ENCODE results near the gene GAS7. TPM values are rescaled to one million over a fixed set of nuclear protein-coding genes. Genes with fewer than 3 reads are reported as not detected.
"Not testable (repeated sequence)": the region's sequence is repeated elsewhere in the genome, so short reads cannot be mapped to it uniquely, and the experiment has no call there.

The GAS7 gene
- total and polyA plus RNA-seq, 4 donors: 1.2 to 136 (median 32.3) TPM

- Histone ChIP-seq H3K36me3 (ENCODE audit: control insufficient read depth in 1 of 2, insufficient read depth in 2 of 2, low read length in 1 of 2) (no peaks in the 10 kb centered on the region), H3K4me3 (ENCODE audit: low read length in 2 of 2) (no peak overlapping the region), H3K4me1 (ENCODE audit: control insufficient read depth in 1 of 2, insufficient read depth in 2 of 2, low read length in 2 of 2) (no peaks in the 10 kb centered on the region), H3K27me3 (ENCODE audit: control insufficient read depth in 1 of 2, insufficient read depth in 2 of 2, low read length in 1 of 2) (no peaks in the 10 kb centered on the region), H3K9me3 (ENCODE audit: control insufficient read depth, low read length) (no peaks in the 10 kb centered on the region), H3K27ac (ENCODE audit: low read depth in 1 of 2, low read length in 2 of 2) (no peak overlapping the region)
- WGBS, 2 donors: 49 to 69% methylated on average over 9 of the region's 9 CpGs
- intact Hi-C loops (cut with DNase I): no loop called here
- no peak for ATAC-seq (ENCODE audit: low FRiP score)
- peak in 1 of 2 donors; percentile 62 for DNase-seq
These were observed 178.4 kb downstream of the GAS7 start for GRCh38 chr17:10019941-10020451.

DNA sequence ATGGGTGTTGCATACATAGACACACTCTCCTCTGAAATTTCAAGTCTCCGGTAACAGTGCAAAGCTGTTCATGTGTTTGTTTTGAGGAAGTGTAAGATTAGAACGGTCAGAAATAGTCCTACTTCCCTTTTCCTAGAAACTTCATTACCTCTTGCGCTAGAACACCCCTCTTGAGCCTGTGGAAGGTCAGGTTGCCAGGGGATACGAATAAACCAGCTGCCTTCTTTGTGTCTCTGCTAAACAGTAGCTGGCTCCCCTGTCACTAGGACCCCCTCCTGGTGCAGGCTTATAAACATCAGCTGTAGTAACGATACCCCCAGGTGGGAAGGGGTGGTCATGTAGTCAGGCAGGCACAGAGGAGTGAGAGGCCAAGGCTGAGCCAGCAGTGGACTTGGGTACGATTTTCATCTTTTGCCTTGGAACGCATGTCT, 179.9 kb downstream of the GAS7 start:
- Histone ChIP-seq H3K9me3 (ENCODE audit: control insufficient read depth, low read length) (no peaks in the 10 kb centered on the region), H3K4me3 (ENCODE audit: low read length in 2 of 2) (no peak overlapping the region), H3K27ac (ENCODE audit: low read depth in 1 of 2, low read length in 2 of 2) (no peak overlapping the region), H3K27me3 (ENCODE audit: control insufficient read depth in 1 of 2, insufficient read depth in 2 of 2, low read length in 1 of 2) (no peaks in the 10 kb centered on the region), H3K36me3 (ENCODE audit: control insufficient read depth in 1 of 2, insufficient read depth in 2 of 2, low read length in 1 of 2) (no peaks in the 10 kb centered on the region), H3K4me1 (ENCODE audit: control insufficient read depth in 1 of 2, insufficient read depth in 2 of 2, low read length in 2 of 2) (no peaks in the 10 kb centered on the region)
- 45 to 74% methylated on average over 7 of the region's 7 CpGs for WGBS, 2 donors
- intact Hi-C loops (cut with DNase I): no loop called here
- ATAC-seq (ENCODE audit: low FRiP score) (peak; percentile 20), DNase-seq (no peak)

DNA sequence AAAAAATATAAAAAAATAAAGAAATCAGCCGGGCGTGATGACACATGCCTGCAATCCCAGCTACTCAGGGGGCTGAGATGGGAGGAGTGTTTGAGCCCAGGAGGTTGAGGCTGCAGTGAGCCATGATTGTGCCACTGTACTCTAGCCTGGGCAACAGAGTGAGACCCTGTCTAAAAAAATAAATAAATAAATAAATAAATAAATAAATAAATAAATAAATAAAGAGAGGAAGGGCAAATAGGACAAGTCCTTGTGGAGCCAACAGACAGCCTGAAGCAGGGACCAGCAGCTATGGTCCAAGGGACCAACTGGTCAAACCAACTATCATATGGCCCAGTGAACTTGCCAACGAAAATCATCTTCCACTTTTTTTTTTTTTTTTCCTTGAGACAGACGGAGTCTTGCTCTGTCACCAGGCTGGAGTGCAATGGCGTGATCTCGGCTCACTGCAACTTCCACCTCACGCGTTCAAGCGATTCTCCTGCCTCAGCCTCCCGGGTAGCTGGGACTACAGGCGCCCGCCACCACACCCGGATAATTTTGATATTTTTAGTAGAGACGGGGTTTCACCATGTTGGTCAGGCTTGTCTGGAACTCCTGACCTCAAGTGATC, 181.3 kb downstream of the GAS7 start:
- ATAC-seq (ENCODE audit: low FRiP score); intact Hi-C loops (cut with DNase I); H3K9me3 ChIP-seq (ENCODE audit: control insufficient read depth, low read length); H3K4me1 ChIP-seq (ENCODE audit: control insufficient read depth in 1 of 2, insufficient read depth in 2 of 2, low read length in 2 of 2); H3K4me3 ChIP-seq (ENCODE audit: low read length in 2 of 2); H3K36me3 ChIP-seq (ENCODE audit: control insufficient read depth in 1 of 2, insufficient read depth in 2 of 2, low read length in 1 of 2); H3K27ac ChIP-seq (ENCODE audit: low read depth in 1 of 2, low read length in 2 of 2); H3K27me3 ChIP-seq (ENCODE audit: control insufficient read depth in 1 of 2, insufficient read depth in 2 of 2, low read length in 1 of 2): not testable (repeated sequence)
- WGBS, 2 donors: 93 to 94% methylated on average over 14 of the region's 14 CpGs
- DNase-seq: peak in 1 of 2 donors; percentile 65

GRCh38 chr17:10013365-10014112, 184.9 kb downstream of the GAS7 start:
- no peaks in the 10 kb centered on the region for H3K4me1 ChIP-seq (ENCODE audit: control insufficient read depth in 1 of 2, insufficient read depth in 2 of 2, low read length in 2 of 2)
- H3K27me3 ChIP-seq (ENCODE audit: control insufficient read depth in 1 of 2, insufficient read depth in 2 of 2, low read length in 1 of 2): no peaks in the 10 kb centered on the region
- no peak overlapping the region for H3K27ac ChIP-seq (ENCODE audit: low read depth in 1 of 2, low read length in 2 of 2)
- 84 to 88% methylated on average over 9 of the region's 9 CpGs for WGBS, 2 donors
- no peak for ATAC-seq (ENCODE audit: low FRiP score)
- intact Hi-C loops (cut with DNase I): no loop called here
- no peak overlapping the region for H3K4me3 ChIP-seq (ENCODE audit: low read length in 2 of 2)
- H3K36me3 ChIP-seq (ENCODE audit: control insufficient read depth in 1 of 2, insufficient read depth in 2 of 2, low read length in 1 of 2): no peaks in the 10 kb centered on the region
- no peak for DNase-seq
- no peaks in the 10 kb centered on the region for H3K9me3 ChIP-seq (ENCODE audit: control insufficient read depth, low read length)

DNA sequence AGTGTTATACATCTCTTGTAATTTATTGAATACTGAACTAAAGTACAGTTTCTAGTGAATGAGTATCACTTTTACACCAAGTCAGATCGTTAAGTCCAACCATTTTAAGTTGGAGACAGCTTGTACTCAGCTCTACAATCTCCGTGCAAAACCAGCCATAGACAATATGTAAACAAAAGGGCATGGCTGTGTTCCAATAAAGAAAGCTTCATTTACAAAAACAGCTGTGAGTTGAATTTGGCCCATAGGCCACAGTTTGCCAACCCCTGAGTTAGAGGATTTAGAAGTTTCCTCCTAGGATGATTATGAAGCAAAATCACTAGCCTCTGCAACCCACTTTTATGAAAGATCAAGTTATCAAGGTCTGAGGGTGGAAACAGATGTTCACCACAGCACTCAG, 187.7 kb downstream of the GAS7 start:
- Histone ChIP-seq H3K4me1 (ENCODE audit: control insufficient read depth in 1 of 2, insufficient read depth in 2 of 2, low read length in 2 of 2) (no peaks in the 10 kb centered on the region), H3K36me3 (ENCODE audit: control insufficient read depth in 1 of 2, insufficient read depth in 2 of 2, low read length in 1 of 2) (no peaks in the 10 kb centered on the region), H3K4me3 (ENCODE audit: low read length in 2 of 2) (no peak overlapping the region), H3K27me3 (ENCODE audit: control insufficient read depth in 1 of 2, insufficient read depth in 2 of 2, low read length in 1 of 2) (no peaks in the 10 kb centered on the region), H3K27ac (ENCODE audit: low read depth in 1 of 2, low read length in 2 of 2) (no peak overlapping the region), H3K9me3 (ENCODE audit: control insufficient read depth, low read length) (no peaks in the 10 kb centered on the region)
- WGBS, 2 donors: 9 to 19% methylated on average over 2 of the region's 2 CpGs
- intact Hi-C loops (cut with DNase I): no loop called here
- no peak for DNase-seq
- no peak for ATAC-seq (ENCODE audit: low FRiP score)

DNA sequence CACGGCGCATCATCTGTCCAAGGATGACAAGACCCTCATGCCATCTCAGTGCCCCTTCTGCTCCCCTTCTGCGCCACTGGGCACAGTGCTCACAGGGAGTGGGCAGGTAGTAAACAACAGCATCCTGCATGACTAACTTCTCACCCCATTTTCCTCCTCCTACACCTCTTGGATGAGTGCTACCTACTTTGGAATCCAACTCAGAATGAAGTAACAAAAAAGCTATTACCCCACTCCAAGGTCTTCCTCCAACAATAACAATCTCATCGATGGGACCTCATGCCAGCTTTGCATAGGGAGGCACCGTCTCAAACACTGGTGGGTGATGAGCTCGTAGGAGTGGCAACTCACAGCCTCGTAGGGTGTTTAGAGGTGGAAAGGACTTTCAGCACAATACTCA, 194.7 kb downstream of the GAS7 start:
- DNase-seq: no peak
- Histone ChIP-seq H3K36me3 (ENCODE audit: control insufficient read depth in 1 of 2, insufficient read depth in 2 of 2, low read length in 1 of 2) (no peaks in the 10 kb centered on the region), H3K9me3 (ENCODE audit: control insufficient read depth, low read length) (no peaks in the 10 kb centered on the region), H3K27ac (ENCODE audit: low read depth in 1 of 2, low read length in 2 of 2) (no peak overlapping the region), H3K27me3 (ENCODE audit: control insufficient read depth in 1 of 2, insufficient read depth in 2 of 2, low read length in 1 of 2) (no peaks in the 10 kb centered on the region), H3K4me3 (ENCODE audit: low read length in 2 of 2) (no peak overlapping the region), H3K4me1 (ENCODE audit: control insufficient read depth in 1 of 2, insufficient read depth in 2 of 2, low read length in 2 of 2) (no peaks in the 10 kb centered on the region)
- WGBS, 2 donors: 46 to 62% methylated on average over 7 of the region's 7 CpGs
- intact Hi-C loops (cut with DNase I): no loop called here
- no peak for ATAC-seq (ENCODE audit: low FRiP score)

GRCh38 chr17:10002567-10003360, 195.6 kb downstream of the GAS7 start:
- H3K27ac ChIP-seq (ENCODE audit: low read depth in 1 of 2, low read length in 2 of 2); H3K36me3 ChIP-seq (ENCODE audit: control insufficient read depth in 1 of 2, insufficient read depth in 2 of 2, low read length in 1 of 2); H3K4me1 ChIP-seq (ENCODE audit: control insufficient read depth in 1 of 2, insufficient read depth in 2 of 2, low read length in 2 of 2); H3K4me3 ChIP-seq (ENCODE audit: low read length in 2 of 2); H3K9me3 ChIP-seq (ENCODE audit: control insufficient read depth, low read length); H3K27me3 ChIP-seq (ENCODE audit: control insufficient read depth in 1 of 2, insufficient read depth in 2 of 2, low read length in 1 of 2); ATAC-seq (ENCODE audit: low FRiP score); DNase-seq; intact Hi-C loops (cut with DNase I): not testable (repeated sequence)
- WGBS, 2 donors: 83 to 94% methylated on average over 7 to 8 of the region's 8 CpGs

- Histone ChIP-seq H3K27ac (ENCODE audit: low read depth in 1 of 2, low read length in 2 of 2) (no peak overlapping the region), H3K4me3 (ENCODE audit: low read length in 2 of 2) (no peak overlapping the region), H3K9me3 (ENCODE audit: control insufficient read depth, low read length) (no peaks in the 10 kb centered on the region), H3K36me3 (ENCODE audit: control insufficient read depth in 1 of 2, insufficient read depth in 2 of 2, low read length in 1 of 2) (no peaks in the 10 kb centered on the region), H3K4me1 (ENCODE audit: control insufficient read depth in 1 of 2, insufficient read depth in 2 of 2, low read length in 2 of 2) (no peaks in the 10 kb centered on the region), H3K27me3 (ENCODE audit: control insufficient read depth in 1 of 2, insufficient read depth in 2 of 2, low read length in 1 of 2) (no peaks in the 10 kb centered on the region)
- 70 to 74% methylated on average over 6 of the region's 6 CpGs for WGBS, 2 donors
- intact Hi-C loops (cut with DNase I): no loop called here
- DNase-seq: no peak
- ATAC-seq (ENCODE audit: low FRiP score): no peak
These were observed 197.0 kb downstream of the GAS7 start for GRCh38 chr17:10001306-10001873.

All from aorta (tissue), 5 donors.